Upper lobe of left lung (tissue), 6 donors: Measurements from ENCODE around the gene ADAMTS17. TPM values are rescaled to one million over a fixed set of nuclear protein-coding genes. Genes with fewer than 3 reads are reported as not detected.

Experiments used
- ATAC-seq, 2 donors: fragments of 200-7000 bp; cut with Tn5 transposase; one replicate each; pipeline ENCODE4 v1.9.1; 2022; ENCODE audit warnings: mild to moderate bottlenecking in 2 of 2, moderate library complexity in 2 of 2; ENCODE audit not compliant: low FRiP score in 2 of 2
- DNase-seq, 2 donors: peaks; one replicate each; pipeline ENCODE4 v3.0.0-alpha.2; 2019 to 2020
- H3K27ac ChIP-seq, 4 donors: fragments of 200-600 bp; sonication (generic); one replicate each; pipeline ENCODE4 v1.5.1; 2016 to 2019
- H3K27me3 ChIP-seq, 4 donors: fragments of 200-600 bp; sonication (generic); one replicate each; pipeline ENCODE4 v1.5.1; 2017 to 2019
- H3K36me3 ChIP-seq, 4 donors: fragments of 200-600 bp; sonication (generic); one replicate each; pipeline ENCODE4 v1.5.1; 2016 to 2019
- H3K4me1 ChIP-seq, 4 donors: fragments of 200-600 bp; sonication (generic); one replicate each; pipeline ENCODE4 v1.5.1; 2018 to 2019
- H3K4me3 ChIP-seq, 4 donors: fragments of 200-600 bp; sonication (generic); one replicate each; pipeline ENCODE4 v1.5.1; 2017 to 2019; ENCODE audit warnings: mild to moderate bottlenecking in 2 of 4, moderate library complexity in 1 of 4
- H3K9me3 ChIP-seq, 4 donors: fragments of 200-600 bp; sonication (generic); one replicate each; pipeline ENCODE4 v1.5.1; 2018 to 2019
- EP300 ChIP-seq, 4 donors: sonication (generic); formaldehyde crosslinking; IDR thresholded peaks; one replicate each; pipeline ENCODE4 v1.5.1; 2017; ENCODE audit warnings: antibody characterized with exemption in 4 of 4, control low read depth in 2 of 4
- POLR2A ChIP-seq, 4 donors: fragments of 450-650 bp; IDR thresholded peaks; one replicate each; pipeline ENCODE4 v1.5.1; 2016 to 2017; ENCODE audit warnings: antibody characterized with exemption in 4 of 4, mild to moderate bottlenecking in 2 of 4
- POLR2AphosphoS5 ChIP-seq, 2 donors: sonication (generic); formaldehyde crosslinking; IDR thresholded peaks; one replicate each; pipeline ENCODE4 v1.5.1; 2017; ENCODE audit warnings: antibody characterized with exemption in 2 of 2
- WGBS, 2 donors: methylation state at CpG; one replicate each; pipeline ENCODE4 v1.1.5; 2017 to 2018; 5-methylcytosine and 5-hydroxymethylcytosine counted together
- total RNA-seq, 6 donors: library from RNA; depleted of rRNA in 4 of 6; stranded (reverse); fragments of >200 nt in 4 of 6; gene quantifications; one replicate each; pipeline versions ENCODE4 v1.1.0 to v1.2.1, GENCODE V29; 2016 to 2021
- TF ChIP-seq, protein P1 (sequence below), 6 experiments: fragments of 450-650 bp in 4 of 6; fragments of 200-600 bp in 2 of 6; sonication (generic) in 2 of 6; IDR thresholded peaks; one replicate each; pipeline ENCODE4 v1.5.1; 2016 to 2019; ENCODE audit warnings: antibody characterized with exemption in 6 of 6
- donor health status: DM: no; HTN: no; CAD: no; lungs with moderate emphysema.
- donor health status: DM: no; HTN: yes; CAD: no; lungs with severe emphysema.

The ADAMTS17 gene
- total RNA-seq, 6 donors from 2014 or later, result 3.2 to 11.5 (median 5.7) TPM

DNA sequence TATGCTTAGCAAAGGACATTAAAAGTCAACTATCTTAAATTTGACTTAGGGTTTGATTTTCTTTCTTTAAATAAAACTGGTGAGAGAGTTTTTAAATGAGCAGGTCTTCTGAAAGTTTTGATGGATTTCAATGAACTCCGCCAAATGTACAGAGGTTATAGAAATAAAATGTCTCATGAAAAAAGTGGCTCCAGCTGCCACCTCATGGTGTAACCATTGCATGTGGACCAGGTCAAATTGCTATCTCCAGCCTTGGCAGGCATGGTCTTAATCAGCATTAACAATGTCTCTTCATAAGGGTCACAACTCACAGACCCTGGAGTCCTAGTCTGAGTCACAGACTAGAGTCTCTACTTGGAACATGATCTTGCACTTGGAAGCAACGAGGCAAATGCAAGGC is 182.3 kb downstream of the ADAMTS17 start:
- 67 to 78% methylated on average over 2 of the region's 2 CpGs for WGBS, 2 donors
- Histone ChIP-seq H3K4me3 (no peak overlapping the region), H3K4me1 (no peaks in the 10 kb centered on the region), H3K9me3 (no peaks in the 10 kb centered on the region), H3K36me3 (no peaks in the 10 kb centered on the region), H3K27me3 (no peaks in the 10 kb centered on the region), H3K27ac (no peak overlapping the region)
- DNase-seq, result no peak
- TF ChIP-seq, protein P1, sequence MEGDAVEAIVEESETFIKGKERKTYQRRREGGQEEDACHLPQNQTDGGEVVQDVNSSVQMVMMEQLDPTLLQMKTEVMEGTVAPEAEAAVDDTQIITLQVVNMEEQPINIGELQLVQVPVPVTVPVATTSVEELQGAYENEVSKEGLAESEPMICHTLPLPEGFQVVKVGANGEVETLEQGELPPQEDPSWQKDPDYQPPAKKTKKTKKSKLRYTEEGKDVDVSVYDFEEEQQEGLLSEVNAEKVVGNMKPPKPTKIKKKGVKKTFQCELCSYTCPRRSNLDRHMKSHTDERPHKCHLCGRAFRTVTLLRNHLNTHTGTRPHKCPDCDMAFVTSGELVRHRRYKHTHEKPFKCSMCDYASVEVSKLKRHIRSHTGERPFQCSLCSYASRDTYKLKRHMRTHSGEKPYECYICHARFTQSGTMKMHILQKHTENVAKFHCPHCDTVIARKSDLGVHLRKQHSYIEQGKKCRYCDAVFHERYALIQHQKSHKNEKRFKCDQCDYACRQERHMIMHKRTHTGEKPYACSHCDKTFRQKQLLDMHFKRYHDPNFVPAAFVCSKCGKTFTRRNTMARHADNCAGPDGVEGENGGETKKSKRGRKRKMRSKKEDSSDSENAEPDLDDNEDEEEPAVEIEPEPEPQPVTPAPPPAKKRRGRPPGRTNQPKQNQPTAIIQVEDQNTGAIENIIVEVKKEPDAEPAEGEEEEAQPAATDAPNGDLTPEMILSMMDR (IDR thresholded peaks at IDR 0.05), result no peak
- no peak for TF ChIP-seq EP300 (IDR thresholded peaks at IDR 0.05)
- TF ChIP-seq POLR2A (IDR thresholded peaks at IDR 0.05), result no peak
- TF ChIP-seq POLR2AphosphoS5 (IDR thresholded peaks at IDR 0.05), result no peak
- no peak for ATAC-seq

DNA sequence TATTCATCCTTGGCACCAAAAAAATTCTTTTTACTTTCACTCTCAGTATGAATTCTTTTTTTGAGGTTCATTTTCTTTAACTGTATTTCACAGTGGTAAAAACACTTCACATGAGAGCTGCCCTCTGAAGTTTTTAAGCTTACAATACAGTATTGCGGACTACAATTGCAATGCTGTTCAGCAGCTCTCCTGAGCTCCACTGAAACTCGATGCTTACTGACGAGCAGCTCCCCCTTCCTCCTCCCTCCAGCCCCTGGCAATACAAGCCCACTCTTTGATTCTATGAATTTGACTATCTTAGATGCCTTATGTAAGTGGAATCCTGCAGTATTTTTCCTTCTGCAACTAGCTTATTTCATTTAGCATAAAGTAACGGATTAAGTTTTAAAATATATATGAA is 183.4 kb downstream of the ADAMTS17 start:
- H3K36me3 ChIP-seq, result no peaks in the 10 kb centered on the region
- TF ChIP-seq POLR2AphosphoS5 (IDR thresholded peaks at IDR 0.05) (no peak), POLR2A (IDR thresholded peaks at IDR 0.05) (no peak), EP300 (IDR thresholded peaks at IDR 0.05) (no peak)
- TF ChIP-seq, protein P1 (IDR thresholded peaks at IDR 0.05), result no peak
- WGBS, 2 donors, result 50 to 51% methylated on average over 4 of the region's 4 CpGs
- no peak for DNase-seq
- no peaks in the 10 kb centered on the region for H3K9me3 ChIP-seq
- no peaks in the 10 kb centered on the region for H3K4me1 ChIP-seq
- no peak overlapping the region for H3K27ac ChIP-seq
- H3K4me3 ChIP-seq, result no peak overlapping the region
- H3K27me3 ChIP-seq, result no peaks in the 10 kb centered on the region
- ATAC-seq, result no peak

DNA sequence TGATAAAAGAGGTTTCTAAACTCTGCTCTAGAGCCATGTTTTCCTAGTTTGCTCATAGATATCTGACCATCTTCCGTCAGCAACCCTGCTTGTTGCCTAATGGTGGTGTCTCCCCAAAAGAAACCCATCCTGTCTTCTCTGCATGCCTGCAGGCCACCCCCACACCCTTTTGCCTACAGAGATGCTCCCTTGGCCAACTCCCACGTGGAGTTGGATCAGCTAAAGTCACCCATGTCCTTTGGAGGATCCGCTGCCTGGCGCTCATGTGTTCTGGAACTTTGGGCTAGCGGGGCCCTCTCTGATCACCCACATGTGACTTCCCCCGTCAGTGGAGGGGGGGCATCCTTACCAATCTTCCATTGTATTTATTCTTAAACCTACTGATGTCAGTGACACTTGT is 185.6 kb downstream of the ADAMTS17 start:
- no peaks in the 10 kb centered on the region for H3K36me3 ChIP-seq
- H3K9me3 ChIP-seq, result no peaks in the 10 kb centered on the region
- H3K4me3 ChIP-seq, result no peak overlapping the region
- WGBS, 2 donors, result 84 to 88% methylated on average over 5 to 6 of the region's 6 CpGs
- no peak for TF ChIP-seq POLR2AphosphoS5 (IDR thresholded peaks at IDR 0.05)
- TF ChIP-seq, protein P1 (IDR thresholded peaks at IDR 0.05), result no peak
- no peaks in the 10 kb centered on the region for H3K4me1 ChIP-seq
- no peak overlapping the region for H3K27ac ChIP-seq
- DNase-seq, result no peak
- no peak for ATAC-seq
- no peaks in the 10 kb centered on the region for H3K27me3 ChIP-seq

DNA sequence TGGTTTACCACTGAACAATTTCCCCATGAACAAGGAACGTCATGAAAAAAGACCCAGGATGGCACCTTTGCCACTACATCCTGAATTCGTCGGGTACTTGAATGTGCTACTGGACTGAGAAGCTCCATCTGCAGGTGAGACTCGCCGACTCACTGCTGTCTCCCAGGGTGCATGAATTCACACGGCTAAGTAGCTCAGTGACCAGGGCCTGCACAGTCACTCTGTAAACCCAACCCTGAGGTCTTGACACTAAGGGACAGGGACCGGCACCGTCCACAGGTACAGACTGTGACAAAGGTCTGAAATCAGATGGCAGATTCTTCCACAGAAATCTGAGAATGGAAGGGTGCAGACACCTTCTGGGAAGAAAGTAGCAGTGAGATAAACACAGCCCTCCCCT is 187.4 kb downstream of the ADAMTS17 start:
- Histone ChIP-seq H3K27ac (no peak overlapping the region), H3K27me3 (no peaks in the 10 kb centered on the region), H3K36me3 (no peaks in the 10 kb centered on the region), H3K4me3 (no peak overlapping the region), H3K9me3 (peaks cover 0 to 2% (median 0%) of the 10 kb centered on the region in 4 donors), H3K4me1 (no peaks in the 10 kb centered on the region)
- DNase-seq (no peak), ATAC-seq (no peak)
- no peak for TF ChIP-seq POLR2A (IDR thresholded peaks at IDR 0.05)
- WGBS, 2 donors, result 79 to 80% methylated on average over 8 of the region's 8 CpGs

DNA sequence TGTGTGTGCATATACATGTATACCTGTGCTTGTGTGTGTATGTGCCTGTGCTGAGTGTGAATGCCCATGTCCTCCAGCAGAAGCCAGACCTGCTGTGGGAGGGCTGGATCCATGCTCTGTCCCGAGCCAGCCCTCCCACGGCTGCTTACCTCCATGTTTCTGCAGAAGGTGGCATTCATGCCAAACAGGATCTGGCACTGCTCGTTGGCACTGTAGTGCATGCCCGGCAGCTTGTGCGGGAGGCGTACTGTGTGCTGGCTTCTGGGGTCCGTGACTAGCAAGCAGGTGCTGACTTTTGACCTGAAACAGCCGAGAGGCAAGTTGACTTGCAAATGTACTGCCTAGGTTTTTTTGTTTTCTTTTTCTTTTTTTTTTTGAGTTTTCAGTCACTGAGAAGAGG is 189.3 kb downstream of the ADAMTS17 start:
- Histone ChIP-seq H3K27ac (no peak overlapping the region), H3K4me1 (no peaks in the 10 kb centered on the region), H3K27me3 (no peaks in the 10 kb centered on the region), H3K36me3 (no peaks in the 10 kb centered on the region), H3K9me3 (peaks cover 0 to 20% (median 13%) of the 10 kb centered on the region in 4 donors), H3K4me3 (no peak overlapping the region)
- DNase-seq (peak in 1 of 2 donors; percentile 54), ATAC-seq (no peak)
- no peak for TF ChIP-seq POLR2A (IDR thresholded peaks at IDR 0.05)
- TF ChIP-seq, protein P1 (IDR thresholded peaks at IDR 0.05), result no peak
- no peak for TF ChIP-seq POLR2AphosphoS5 (IDR thresholded peaks at IDR 0.05)
- no peak for TF ChIP-seq EP300 (IDR thresholded peaks at IDR 0.05)
- 73 to 76% methylated on average over 8 of the region's 8 CpGs for WGBS, 2 donors
